ENCODE measurements around the gene DNAH2. TPM values are rescaled to one million over a fixed set of nuclear protein-coding genes. Genes with fewer than 3 reads are reported as not detected.

The DNAH2 gene
- total and polyA plus RNA-seq, 2 of the 13 experiments (the other 11 are each of a cell fraction or from before 2014, with no cell fraction given) = not detected

DNA sequence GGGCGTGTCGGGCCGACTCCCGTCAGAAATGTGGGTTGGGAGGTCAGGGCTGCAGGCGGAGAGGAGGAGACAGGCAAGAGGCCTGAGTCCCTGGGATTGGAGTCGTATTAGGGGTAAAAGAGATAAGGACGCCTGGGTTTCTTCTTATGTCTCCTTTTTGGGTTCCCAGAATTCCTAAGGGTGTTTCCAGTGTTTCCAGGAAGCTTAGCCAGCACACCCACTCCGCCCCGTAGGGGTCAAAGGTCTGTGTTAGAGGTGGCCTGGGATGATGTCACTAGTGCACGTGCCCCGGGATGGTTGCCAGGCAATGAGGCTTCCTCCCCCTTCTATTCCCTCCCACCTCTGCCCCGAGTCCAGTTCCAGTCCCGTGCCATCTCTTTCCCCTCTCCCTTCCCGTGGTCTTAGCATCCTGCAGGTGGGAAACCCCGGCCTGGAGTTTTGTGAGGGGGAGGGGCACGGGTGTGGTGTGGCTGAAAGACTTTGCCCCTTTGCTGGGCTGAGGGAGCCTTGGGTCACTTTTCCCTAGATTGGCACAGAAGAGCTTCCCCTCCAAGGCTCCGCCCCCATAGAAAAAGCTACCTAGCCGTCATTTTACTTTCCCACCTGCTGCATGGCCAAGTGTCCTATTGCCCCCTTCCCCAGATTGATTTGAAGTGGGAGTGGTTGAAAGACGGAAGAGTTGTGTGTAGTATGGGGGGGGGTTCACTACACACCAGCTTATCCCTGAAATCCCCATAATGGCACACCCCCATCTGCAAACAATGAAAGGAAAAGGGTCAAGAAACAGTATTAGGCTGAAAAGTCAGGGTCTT, 119.3 kb downstream of the DNAH2 start (continued):
- no peak for TF ChIP-seq ZFP36L1 (CRISPR knock-in tag; IDR thresholded peaks at IDR 0.05)
- 0 out of 2 replicates have a peak, but pooled peaks have one; percentile 49 for TF ChIP-seq GTF2F1 (IDR thresholded peaks at IDR 0.05; ENCODE audit: low read length)
- TF ChIP-seq ZNF672 (CRISPR knock-in tag; IDR thresholded peaks at IDR 0.05) = no peak; the same call in 1 of the 2 replicates
- TF ChIP-seq NR2F6 (IDR thresholded peaks at IDR 0.05) = peak; percentile 99
- peak; percentile 99 for TF ChIP-seq NR2F6 (CRISPR knock-in tag; IDR thresholded peaks at IDR 0.05)
- peak; percentile 79 for TF ChIP-seq RFX1 (IDR thresholded peaks at IDR 0.05)
- TF ChIP-seq, protein P1, sequence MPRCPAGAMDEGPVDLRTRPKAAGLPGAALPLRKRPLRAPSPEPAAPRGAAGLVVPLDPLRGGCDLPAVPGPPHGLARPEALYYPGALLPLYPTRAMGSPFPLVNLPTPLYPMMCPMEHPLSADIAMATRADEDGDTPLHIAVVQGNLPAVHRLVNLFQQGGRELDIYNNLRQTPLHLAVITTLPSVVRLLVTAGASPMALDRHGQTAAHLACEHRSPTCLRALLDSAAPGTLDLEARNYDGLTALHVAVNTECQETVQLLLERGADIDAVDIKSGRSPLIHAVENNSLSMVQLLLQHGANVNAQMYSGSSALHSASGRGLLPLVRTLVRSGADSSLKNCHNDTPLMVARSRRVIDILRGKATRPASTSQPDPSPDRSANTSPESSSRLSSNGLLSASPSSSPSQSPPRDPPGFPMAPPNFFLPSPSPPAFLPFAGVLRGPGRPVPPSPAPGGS (CRISPR knock-in tag; IDR thresholded peaks at IDR 0.05) = no peak
- no peak for TF ChIP-seq SMAD9 (CRISPR knock-in tag; IDR thresholded peaks at IDR 0.05)
- TF ChIP-seq, protein P2, sequence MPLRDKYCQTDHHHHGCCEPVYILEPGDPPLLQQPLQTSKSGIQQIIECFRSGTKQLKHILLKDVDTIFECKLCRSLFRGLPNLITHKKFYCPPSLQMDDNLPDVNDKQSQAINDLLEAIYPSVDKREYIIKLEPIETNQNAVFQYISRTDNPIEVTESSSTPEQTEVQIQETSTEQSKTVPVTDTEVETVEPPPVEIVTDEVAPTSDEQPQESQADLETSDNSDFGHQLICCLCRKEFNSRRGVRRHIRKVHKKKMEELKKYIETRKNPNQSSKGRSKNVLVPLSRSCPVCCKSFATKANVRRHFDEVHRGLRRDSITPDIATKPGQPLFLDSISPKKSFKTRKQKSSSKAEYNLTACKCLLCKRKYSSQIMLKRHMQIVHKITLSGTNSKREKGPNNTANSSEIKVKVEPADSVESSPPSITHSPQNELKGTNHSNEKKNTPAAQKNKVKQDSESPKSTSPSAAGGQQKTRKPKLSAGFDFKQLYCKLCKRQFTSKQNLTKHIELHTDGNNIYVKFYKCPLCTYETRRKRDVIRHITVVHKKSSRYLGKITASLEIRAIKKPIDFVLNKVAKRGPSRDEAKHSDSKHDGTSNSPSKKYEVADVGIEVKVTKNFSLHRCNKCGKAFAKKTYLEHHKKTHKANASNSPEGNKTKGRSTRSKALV (CRISPR knock-in tag; IDR thresholded peaks at IDR 0.05) = no peak
- TF ChIP-seq NFKB2 (CRISPR knock-in tag; IDR thresholded peaks at IDR 0.05; ENCODE audit: borderline replicate concordance) = no peak
- peak; percentile 82 for TF ChIP-seq MEF2D (CRISPR knock-in tag; IDR thresholded peaks at IDR 0.05)
- peak; percentile 66; the same call in 1 of the 2 replicates for TF ChIP-seq ZC3H13 (CRISPR knock-in tag; IDR thresholded peaks at IDR 0.05)
- peak; percentile 90 for TF ChIP-seq ZBTB7B (CRISPR knock-in tag; IDR thresholded peaks at IDR 0.05)
- TF ChIP-seq, protein P3, sequence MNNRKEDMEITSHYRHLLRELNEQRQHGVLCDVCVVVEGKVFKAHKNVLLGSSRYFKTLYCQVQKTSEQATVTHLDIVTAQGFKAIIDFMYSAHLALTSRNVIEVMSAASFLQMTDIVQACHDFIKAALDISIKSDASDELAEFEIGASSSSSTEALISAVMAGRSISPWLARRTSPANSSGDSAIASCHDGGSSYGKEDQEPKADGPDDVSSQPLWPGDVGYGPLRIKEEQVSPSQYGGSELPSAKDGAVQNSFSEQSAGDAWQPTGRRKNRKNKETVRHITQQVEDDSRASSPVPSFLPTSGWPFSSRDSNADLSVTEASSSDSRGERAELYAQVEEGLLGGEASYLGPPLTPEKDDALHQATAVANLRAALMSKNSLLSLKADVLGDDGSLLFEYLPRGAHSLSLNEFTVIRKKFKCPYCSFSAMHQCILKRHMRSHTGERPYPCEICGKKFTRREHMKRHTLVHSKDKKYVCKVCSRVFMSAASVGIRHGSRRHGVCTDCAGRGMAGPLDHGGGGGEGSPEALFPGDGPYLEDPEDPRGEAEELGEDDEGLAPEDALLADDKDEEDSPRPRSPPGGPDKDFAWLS (CRISPR knock-in tag; IDR thresholded peaks at IDR 0.05; ENCODE audit: borderline replicate concordance) = no peak
- TF ChIP-seq SMAD1 (CRISPR knock-in tag; IDR thresholded peaks at IDR 0.05; ENCODE audit: borderline replicate concordance, low read depth) = peak; percentile 68; the same call in 1 of the 2 replicates
- TF ChIP-seq SCMH1 (CRISPR knock-in tag; IDR thresholded peaks at IDR 0.05; ENCODE audit: borderline replicate concordance) = no peak
- TF ChIP-seq MTA1 (CRISPR knock-in tag; IDR thresholded peaks at IDR 0.05; ENCODE audit: borderline replicate concordance) = peak; percentile 95; the same call in 1 of the 2 replicates
- peak; percentile 29; the same call in 1 of the 2 replicates for TF ChIP-seq CAMTA2 (CRISPR knock-in tag; IDR thresholded peaks at IDR 0.05; ENCODE audit: borderline replicate concordance)
- TF ChIP-seq, protein P4, sequence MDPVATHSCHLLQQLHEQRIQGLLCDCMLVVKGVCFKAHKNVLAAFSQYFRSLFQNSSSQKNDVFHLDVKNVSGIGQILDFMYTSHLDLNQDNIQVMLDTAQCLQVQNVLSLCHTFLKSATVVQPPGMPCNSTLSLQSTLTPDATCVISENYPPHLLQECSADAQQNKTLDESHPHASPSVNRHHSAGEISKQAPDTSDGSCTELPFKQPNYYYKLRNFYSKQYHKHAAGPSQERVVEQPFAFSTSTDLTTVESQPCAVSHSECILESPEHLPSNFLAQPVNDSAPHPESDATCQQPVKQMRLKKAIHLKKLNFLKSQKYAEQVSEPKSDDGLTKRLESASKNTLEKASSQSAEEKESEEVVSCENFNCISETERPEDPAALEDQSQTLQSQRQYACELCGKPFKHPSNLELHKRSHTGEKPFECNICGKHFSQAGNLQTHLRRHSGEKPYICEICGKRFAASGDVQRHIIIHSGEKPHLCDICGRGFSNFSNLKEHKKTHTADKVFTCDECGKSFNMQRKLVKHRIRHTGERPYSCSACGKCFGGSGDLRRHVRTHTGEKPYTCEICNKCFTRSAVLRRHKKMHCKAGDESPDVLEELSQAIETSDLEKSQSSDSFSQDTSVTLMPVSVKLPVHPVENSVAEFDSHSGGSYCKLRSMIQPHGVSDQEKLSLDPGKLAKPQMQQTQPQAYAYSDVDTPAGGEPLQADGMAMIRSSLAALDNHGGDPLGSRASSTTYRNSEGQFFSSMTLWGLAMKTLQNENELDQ (CRISPR knock-in tag; IDR thresholded peaks at IDR 0.05; ENCODE audit: borderline replicate concordance) = peak; percentile 87
